ENCODE measurements around the gene TM9SF3.

TM9SF3 gene

DNA sequence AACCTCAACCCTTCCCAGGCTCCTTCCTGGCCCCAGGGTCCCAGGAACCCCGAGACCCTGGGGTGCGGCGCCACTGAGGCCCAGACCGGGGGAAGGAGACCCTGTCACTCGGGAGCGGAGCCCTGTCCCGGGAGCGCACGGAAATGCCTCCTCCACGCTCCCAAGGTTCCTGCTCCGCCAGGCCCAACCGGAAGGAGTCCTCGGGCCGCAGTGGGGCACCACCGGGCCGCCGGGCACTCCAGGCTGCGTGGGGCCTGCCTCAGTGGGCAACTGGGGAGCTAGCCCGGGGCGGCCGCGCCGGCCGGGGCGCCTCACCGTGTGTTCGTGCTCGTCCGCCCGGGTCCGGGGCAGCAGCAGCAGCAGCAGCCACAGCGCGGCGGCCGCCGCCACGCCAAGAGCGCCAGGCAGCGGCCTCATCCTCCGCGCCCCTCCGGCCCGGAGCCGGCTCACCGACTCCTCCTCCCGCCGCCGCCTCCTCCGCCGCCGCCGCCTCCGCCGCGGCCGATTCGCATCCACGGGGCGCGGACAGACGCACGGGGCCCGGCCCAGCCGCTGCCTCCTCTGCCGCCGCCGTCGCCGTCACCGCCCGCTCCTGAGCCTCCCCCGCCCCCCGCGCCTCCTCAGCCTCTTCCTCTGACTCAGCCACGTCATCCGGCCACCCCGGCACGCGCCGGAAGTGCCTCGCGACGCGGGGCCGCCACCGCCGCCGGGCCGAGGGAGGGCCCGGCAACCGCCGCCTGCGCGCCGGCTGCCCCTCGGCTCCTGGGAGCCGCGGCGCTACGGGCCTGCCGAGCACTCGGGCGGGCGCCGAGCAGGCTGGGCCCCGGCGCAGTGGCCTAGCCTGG lies at the start of gene TM9SF3:
Gene TM9SF3 (minus strand): TSS at position 594 of the 845 bp plus-strand sequence. CDS start 177 bp downstream, at position 417.
- DNase-seq: peak; percentile 87

DNA sequence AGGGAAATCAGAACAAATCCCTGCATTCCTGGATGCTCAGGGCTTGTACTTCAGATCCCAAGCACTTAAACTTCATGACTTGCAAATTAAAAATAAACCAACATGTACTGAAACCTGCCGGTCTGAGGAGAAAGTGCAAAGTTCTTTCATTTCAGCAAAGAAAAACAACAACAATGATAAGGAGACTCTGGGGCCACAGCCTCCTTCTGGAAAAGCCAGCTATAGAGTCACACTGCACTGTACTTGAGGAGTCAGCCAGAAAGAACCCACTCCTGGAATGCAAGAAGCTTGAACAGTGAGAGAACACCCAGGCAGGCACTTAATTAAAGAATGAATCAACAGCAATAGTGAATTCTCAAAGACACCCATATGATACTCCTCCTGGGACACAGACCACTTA lies 49.7 kb upstream of the TM9SF3 start:
- DNase-seq: no peak

DNA sequence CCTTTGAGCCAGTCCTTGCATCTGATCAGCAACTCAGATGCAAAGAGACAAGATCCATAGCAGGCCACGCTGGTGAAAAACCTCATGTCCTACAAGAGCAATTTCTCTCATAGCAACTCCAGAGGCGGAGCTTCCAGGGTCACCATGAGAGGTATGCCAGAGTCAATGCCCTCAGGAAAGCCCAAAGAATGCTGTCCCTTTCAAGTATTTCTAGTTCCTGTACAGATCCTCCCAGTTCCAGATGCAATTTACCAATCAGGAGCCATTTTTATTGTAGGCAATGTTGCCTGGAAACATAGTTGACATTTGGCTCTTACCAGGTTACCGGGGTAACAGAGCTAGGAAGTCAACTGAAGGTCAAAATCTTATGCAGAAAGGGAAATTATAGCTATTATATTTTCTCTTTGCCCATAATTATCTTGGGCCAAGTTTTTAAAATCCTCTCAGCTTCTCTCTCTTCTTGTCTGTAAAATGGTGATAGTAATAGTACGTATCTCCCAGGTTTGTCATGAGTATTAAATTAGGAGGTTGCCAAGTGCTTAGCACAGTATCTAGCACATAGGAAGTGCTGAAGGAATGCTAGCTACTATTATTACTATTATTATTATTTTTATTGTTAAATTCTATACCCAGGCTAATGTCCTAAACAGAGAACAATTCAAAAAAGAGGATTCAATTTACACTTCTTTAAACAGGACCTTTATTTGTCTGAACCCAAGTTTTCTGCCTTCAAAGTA lies 46.3 kb upstream of the TM9SF3 start:
- DNase-seq: no peak

DNA sequence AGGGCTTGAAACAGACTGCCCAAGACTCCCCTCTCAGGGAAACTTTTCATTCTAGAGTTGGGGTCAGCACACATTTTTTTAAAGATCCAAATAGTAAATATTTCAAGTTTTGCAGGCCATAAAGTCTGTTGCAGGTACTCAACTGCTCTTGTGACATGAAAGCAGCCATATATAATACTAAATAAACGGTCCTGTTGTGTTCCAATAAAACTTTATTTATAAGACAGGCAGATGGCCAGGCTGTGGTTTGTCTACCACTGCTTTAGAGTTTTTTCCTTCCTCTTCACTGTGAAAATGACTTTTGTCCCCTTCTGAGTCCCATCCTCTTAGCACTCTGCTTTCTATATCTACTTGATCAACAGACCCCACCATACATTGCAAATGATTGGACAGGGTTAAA lies 40.5 kb upstream of the TM9SF3 start:
- no peak for DNase-seq

DNA sequence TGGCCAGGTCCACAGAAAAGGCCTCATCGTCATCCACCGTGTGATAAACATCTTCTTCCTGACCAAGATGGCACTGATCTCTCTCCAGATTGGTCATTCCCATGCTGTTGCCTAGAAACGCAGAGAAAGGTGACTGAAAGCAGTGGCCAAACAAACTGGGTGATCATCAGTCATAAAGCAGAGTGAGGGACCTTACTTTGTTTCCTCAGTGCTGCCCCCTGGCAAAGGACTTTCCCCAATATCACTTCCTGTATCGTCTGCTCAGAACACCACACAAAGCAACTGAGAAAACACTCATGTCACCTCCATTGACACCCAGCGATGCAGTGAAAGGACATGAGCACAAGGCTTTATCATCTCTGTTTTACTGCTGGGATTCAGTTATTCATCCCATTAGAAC lies 40.0 kb upstream of the TM9SF3 start:
- no peak for DNase-seq

DNA sequence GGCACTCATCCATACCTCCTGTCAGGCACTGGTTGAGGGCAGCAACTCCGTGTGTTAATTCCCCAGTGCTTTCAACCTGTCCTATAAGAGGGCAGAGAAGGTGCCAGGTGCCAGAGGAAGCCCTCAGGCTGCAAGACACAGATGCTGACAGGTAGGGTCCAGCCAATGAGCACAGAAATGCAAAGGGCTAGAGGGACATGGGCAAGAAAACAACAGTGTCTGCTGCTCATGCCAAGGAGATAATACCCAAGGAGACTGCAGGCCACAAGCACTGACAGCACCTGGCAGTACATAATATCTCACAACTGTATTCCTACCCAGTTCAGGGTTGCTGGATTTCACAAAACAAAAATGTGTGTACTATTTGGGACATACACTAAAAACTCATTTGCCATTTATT lies 38.4 kb upstream of the TM9SF3 start:
- DNase-seq: no peak

DNA sequence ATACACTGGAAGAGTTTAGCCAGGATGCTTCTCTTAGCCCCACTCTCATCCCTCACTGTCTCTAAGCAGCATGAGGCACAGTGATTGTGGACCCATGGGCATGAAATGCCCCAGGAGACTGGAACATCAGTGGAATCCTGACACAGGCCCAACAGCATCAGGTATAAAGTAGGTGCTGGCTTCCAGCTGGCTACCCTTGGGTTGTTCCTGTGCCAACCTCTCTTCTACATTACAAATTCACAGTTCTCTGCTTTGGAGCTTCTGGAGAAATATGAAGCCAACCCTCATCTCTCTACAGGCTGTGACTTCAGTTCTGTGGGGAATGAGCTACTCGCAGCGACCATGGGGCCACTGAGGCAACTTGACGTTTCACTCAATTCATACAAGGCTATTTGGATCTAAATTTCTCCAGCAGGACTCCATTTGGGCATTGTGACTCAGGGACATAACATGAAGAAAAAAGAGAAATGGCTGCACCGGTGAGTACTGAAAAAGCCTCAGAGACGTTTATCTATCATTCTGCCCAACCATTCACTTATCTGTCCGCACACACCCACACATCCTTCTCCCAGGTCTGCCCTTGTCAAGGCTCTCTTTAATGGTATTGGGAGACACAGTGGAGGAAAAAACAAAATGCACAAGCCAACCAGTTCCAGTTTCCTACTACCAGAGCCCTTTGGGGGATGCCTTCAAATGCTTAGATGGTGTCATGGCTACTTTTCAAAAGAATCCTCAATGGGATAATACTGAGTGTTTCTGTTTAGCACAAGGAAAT lies 35.4 kb upstream of the TM9SF3 start:
- no peak for DNase-seq

DNA sequence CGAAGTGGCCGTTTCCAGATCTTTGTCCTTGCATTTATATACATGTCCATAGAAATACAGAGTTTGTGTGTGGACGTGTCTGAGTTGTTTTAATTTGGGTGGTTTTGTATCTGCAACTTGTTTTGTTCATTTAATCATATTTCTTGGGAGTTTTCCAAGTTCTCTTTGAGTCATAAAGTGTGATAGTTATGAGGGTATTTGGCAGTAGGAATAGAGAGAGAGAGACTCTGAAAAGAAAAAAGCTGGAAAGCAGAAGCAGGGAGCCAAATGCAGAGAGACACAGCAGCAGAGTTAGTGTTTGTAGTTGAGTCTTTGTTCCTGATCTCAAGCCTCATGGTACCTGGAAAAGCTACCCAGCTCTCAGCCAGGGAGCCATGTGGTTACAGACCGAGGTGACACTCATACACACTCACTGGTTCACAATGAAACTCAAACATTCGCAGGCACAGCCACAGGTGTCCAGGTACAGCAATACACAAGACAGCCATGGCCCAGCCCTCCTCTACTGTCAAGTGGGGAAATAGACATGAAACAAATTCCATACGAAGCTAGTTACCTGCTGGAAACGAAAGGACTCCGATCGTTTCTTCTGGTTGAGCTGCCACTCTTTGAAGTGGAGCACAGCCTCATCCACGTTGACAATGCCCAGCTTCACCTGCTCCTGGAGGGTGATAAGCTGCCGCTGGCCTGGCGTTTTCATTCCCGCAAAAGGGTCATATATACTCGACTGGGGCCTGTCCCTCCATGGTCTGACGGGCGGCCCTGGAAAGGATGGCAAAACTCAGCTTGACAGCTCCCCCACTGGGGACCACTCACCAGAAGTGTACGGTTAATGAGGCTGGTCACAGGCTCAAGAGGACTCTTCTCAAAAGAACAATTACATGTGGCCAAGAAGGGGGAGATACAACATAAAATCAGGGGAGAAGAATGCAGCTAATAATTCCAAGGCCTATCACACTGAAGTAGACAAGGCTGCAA lies 33.3 kb upstream of the TM9SF3 start:
- DNase-seq: peak; percentile 41

DNA sequence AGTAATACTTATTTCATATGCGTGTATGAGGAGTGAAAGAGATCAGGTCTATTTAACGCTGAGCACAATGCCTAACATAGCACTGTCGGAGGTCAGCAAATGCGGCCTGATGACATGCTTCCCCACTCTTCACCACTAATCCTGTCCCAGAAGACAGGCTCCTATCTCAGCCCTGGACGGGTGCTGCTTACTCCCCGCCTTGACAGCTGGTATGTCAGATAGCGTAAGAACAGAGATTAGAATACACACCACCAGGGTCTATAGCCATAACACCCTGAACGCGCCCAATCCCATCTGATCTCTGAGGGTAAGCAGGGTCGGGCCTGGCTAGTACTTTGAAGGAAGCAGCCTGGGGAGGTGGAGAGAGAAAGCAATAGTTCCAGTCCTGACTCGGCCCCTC lies 32.3 kb upstream of the TM9SF3 start:
- no peak for DNase-seq

DNA sequence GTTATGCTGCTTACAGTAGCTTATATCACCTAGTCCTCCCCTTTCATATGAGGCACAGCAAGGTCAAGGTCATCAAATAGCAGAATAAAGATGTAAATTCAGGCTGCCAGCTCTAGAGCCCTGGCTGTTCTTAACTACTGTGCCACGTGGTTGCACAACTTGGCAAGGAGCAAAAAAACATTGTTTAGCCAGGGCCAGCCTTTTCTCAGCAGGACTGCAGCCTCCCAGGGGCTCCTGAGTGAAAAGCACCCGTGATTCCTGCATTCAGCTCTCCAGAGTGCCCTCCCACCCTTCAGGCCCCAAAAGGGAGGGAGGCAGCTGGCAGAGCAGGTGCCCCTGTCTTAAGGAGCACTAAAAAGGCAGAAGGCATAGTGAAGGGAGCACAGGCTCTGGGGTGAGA lies 31.8 kb upstream of the TM9SF3 start:
- DNase-seq: no peak

DNA sequence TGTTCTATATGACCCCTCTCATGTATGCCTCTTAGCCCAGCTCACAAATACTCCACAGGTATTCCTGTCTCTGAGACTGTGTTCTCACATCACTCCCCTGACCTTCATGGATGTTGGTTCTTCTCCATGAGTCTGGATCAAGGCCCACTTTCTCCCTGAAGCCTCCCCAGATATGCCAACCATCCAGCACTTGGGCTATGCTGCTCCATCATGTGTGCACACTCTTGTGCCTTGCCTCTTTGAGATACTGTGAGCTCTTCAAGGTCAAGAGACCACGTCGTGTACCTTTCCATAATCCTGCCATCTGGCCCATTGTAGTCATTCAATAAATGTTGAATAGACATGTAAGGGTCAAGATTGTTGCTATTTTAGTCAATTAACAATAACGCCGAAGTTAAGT lies 30.1 kb upstream of the TM9SF3 start:
- no peak for DNase-seq

DNA sequence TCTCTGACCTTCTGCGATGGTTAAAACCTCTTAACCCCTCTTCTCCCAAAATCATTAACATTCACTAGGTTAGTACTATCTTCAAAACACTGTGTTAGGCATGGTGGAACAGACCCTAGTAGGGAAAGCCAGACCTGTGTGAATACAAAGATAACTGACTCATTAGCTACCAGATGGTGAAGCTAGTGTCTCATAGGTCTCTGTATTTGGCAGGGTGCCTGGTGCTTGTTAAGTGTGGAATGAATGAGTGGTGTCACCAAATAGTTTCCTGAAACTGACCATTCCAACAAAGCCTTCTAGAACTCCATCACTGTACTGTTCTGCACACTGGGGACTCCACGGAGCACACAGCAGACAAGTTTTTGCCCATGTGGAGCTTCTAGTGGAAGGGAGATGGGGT lies 27.7 kb upstream of the TM9SF3 start:
- DNase-seq: peak; percentile 95

DNA sequence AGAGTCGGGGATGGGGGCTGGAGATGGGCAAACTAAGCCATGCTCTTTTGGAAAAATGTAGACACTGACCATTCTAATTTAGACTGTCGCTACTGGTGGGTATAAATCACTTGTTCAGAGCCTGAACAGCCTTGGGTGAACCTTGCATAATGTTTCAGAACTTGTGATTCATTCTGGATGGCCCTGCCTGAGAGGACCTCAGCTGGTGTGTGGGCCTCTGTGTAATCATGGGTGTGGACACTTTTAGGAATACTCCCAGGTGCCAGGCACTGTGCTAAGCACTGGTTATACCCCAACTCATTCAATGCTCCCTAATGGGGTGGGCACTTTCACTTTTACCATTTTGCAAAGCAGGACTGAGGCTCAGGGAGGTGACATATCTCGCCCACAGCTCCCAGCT lies 26.8 kb upstream of the TM9SF3 start:
- peak; percentile 59 for DNase-seq

DNA sequence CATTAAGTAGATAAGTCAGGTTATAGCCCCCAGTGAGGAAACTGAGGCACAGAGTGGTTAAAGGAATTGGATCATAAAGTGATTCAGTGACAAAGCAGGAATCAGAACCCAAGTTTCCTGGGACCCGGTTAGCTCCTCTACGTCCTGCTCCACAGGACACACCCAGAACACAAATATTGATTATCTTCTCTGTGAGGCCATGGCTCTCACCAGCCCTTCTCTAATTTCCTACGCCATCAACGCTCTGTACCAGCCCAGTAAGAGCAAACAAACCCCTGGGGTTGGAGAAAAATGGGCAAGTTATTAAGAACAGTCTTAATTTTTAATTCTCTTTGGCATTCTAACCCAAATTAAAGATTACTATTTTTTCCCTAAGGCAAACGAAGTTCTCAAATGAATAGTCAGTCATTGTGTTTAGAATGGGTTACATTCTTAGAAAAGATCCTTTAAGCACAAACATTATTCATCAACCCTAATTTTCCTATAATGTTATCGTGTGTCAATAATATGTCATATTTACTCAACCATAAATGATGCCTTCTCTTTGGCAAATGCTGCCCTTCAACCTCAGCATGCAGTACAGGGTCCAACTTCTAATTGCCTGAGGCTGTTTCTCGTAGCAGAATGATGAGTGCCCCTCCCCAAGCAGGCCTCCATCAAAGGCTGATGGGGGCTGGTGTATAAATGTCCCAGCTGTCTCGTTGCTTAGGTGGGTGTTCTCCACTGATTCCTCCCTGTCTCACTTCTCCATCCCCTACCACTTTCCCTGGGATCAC lies 25.4 kb upstream of the TM9SF3 start:
- DNase-seq: no peak

DNA sequence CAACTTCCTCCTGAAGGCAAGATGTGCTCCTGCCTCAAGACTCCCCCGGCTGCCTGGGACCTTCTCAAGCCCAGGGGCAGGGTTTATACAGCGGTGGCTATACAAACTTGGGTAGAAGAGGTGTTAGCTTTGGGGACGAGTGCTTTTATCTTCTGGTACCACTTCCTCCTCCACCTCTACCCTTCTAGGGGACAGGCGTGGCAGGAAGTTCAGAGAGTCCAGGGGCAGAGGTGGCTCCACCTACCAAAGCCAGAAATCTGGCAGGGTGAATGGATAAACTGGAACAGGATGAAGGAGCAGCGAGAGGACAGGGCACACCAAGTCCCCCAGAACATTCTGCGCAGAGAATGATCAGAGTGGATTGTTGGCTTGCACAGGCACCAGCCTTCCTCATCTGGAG lies 24.0 kb upstream of the TM9SF3 start:
- no peak for DNase-seq

DNA sequence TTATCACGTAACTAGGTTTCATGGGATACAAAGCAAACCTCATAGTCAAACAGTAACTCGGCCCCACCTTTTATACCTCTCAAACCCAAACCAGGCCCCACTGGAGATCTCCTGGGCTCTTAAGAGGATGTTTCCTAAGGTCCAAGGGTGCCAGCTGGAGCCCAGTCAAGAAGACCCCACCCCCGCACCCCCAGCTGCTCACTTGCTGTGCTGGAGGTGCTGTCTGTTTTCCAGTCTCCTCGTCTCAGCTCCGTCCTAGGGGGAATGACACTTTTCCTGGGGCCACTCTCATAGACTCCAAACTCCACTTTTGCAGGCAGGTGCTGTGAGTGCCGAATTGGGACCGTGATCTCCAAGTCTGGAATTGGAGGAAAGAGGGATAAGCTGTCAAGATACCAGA lies 22.7 kb upstream of the TM9SF3 start:
- no peak for DNase-seq

DNA sequence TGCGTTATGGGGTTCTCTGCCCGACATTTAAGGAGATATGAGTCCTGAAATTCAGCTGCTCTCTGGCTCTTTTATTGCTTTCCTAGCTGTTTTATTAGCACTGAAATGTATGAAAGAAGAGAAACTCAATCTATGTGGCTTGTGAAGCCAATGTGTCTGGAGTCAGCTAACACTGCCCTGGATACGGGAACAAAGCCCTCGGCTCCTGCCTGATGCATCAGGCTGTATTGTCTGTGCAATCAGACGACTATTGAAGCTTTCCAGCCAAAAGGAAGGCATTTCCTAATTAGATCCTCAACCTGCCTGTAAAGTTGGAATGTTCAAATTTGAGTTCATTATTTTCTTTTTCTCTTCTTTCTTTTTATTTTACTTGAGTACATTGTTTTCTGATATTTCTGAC lies 22.0 kb upstream of the TM9SF3 start:
- no peak for DNase-seq

DNA sequence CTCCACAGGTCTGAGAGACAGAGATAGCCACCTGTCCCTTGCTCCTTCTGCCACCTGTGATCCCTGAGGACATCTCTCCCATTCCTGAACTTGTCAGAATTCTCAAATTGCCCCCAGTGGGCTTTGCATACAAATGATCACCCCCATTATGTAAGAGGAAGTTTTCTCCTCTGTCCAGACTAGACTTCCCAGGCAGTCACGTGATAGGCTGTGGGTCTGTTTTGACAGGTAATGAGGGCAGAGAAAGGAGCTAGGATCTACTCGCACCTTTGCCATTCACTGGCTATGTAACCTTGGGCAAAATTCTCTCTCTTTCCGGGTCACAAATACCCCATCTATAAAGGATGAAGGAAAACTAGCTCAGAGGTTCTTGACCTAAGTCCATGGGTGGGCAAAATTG lies 21.4 kb upstream of the TM9SF3 start:
- no peak for DNase-seq

DNA sequence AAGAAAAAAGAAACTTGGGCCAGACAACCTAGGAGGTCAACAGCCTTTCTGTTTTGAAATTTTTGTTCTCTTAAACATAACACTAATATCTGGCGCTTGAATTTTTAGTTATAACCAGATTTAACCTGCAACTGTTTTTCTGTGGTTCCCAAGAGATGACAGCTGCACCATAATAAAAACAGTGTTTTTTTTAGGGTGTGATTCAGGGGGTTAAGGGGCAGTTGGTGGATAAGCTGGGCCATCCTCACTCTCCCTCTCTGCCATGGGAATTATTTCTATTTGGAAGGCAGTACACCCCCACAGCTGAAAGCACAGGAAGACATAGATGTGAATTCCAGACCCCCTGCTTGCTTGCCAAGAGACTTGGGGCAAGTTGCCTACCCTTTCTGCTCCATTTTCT lies 20.1 kb upstream of the TM9SF3 start:
- no peak for DNase-seq

DNA sequence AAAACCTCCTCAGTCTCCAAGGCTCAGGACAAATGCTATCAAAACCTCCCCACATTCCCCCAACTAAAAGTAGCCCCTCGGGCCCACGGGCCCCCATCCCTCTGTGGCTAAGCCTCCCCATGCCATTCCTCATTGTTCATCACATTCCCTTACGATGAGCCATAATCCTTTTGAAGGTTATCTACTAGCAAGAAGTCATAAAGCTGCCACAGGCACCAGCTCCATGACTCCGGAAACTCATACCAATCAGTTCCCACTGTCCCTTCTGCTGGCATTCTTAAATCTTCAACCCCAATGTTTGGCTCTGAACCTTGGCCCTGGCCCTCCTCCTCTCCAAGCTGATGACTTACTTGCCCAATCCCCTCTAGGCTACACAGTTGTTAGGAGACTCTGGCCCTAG lies 19.4 kb upstream of the TM9SF3 start:
- DNase-seq: peak; percentile 46

DNA sequence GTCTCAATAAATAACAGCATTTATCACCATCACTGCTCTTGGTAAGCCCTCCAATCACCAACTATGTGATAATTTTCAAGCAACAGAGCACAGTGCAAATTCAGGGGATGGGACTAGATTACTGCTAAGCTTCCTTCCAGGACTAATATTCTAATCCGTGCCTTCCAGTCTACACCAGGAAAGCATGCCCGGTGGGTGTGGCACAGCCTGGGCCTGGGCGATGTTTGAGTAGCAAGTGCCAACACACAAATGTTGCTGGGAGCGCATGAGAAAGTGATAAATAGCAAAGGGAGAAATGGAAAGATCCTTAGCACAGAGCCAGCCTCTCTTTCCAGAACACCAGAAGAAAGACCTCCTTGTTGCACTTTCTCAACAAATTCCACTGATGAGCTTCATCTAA lies 13.5 kb upstream of the TM9SF3 start:
- no peak for DNase-seq

DNA sequence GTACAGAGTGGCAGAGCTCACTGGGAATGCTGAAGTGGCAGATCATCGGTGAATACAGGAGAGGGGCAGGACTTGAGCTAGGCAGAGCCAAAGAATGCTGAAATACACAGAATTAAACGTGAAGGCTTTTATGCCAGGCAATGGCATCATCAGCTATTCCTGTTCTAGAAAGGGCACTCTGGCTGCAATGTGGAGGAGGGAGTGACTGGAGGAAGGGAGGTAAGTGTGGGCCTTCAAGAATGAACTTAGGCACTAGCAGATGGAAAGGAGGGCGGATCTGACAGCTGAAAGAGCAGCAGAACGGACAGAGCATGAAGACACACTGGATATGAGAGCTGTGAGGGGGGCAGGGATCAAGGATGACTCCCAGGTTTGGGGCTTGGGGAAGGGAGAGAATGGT lies 12.0 kb upstream of the TM9SF3 start:
- no peak for DNase-seq
